ENCODE results near the gene PPP4C. TPM values are rescaled to one million over a fixed set of nuclear protein-coding genes. Genes with fewer than 3 reads are reported as not detected.

The PPP4C gene
- total and polyA plus RNA-seq, 2 of the 8 experiments (the other 6 are each of a cell fraction or from before 2014, with no cell fraction given), result 148 to 298 TPM

DNA sequence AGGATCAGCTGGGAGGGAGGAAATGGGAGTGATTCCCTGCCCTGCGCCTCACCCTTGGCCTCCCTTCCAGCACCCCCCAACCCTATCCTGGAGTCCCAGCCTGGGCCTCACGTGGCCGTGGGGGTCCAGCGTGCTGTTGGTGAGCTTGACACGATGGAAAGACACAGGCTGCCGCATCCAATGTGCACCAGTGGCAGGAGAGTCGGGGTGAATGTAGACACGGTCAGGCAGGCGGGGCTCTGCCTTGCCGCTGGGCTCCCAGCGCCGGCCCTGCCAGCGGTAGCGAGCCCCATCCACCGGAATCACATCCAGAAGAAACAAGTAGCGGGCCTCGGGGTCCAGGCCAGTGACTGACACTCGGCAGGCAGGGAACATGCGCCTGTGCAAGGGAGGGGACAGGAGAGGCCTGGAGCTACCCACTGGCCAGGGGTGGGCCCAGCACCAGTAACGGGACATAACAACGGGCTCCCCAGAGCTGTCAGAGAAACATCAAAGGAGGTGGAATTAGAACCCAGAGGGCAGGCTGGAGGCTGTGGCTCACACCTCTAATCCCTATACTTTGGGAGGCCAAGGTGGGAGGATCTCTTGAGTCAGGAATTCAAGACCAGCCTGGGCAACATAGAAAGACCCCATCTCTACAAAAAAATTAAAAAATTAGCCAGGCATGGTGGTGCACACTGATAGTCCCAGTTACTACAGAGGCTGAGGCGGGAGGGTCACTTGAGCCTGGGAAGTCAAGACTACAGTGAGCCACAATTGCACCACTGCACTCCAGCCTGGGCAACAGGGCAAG is 13.2 kb downstream of the PPP4C start (continued):
- TF ChIP-seq, protein P1, sequence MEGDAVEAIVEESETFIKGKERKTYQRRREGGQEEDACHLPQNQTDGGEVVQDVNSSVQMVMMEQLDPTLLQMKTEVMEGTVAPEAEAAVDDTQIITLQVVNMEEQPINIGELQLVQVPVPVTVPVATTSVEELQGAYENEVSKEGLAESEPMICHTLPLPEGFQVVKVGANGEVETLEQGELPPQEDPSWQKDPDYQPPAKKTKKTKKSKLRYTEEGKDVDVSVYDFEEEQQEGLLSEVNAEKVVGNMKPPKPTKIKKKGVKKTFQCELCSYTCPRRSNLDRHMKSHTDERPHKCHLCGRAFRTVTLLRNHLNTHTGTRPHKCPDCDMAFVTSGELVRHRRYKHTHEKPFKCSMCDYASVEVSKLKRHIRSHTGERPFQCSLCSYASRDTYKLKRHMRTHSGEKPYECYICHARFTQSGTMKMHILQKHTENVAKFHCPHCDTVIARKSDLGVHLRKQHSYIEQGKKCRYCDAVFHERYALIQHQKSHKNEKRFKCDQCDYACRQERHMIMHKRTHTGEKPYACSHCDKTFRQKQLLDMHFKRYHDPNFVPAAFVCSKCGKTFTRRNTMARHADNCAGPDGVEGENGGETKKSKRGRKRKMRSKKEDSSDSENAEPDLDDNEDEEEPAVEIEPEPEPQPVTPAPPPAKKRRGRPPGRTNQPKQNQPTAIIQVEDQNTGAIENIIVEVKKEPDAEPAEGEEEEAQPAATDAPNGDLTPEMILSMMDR (IDR thresholded peaks at IDR 0.05; ENCODE audit: control extremely low read depth in 1 of 3, insufficient read depth in 1 of 3, low read depth in 1 of 3, low read length in 3 of 3), result no peak
- TF ChIP-seq SP1 (IDR thresholded peaks at IDR 0.05; ENCODE audit: low read depth, low read length) (no peak), TCF12 (IDR thresholded peaks at IDR 0.05; ENCODE audit: low read depth, low read length) (no peak), BACH1 (IDR thresholded peaks at IDR 0.05; ENCODE audit: low read length) (no peak), HDAC2 (IDR thresholded peaks at IDR 0.05; ENCODE audit: borderline replicate concordance in 1 of 2, low read depth in 2 of 2, low read length in 2 of 2) (no peak)
